H1 (cell line): ENCODE measurements around the gene CIAO3. TPM values are rescaled to one million over a fixed set of nuclear protein-coding genes. Genes with fewer than 3 reads are reported as not detected.

Experiments
- CTCF ChIA-PET: fragments of 300-600 bp; sonication (Branson Sonifier 250); formaldehyde crosslinking; loops from one replicate; lab custom pipeline; 2021; ENCODE audit not compliant: partially characterized antibody; lab: Charles Lee
- POLR2A ChIA-PET: fragments of 300-600 bp; sonication (Branson Sonifier 250); formaldehyde crosslinking; loops from one replicate; lab custom pipeline; 2021; ENCODE audit warnings: inconsistent platforms; ENCODE audit not compliant: partially characterized antibody; lab: Charles Lee
- DNase-seq, 2 experiments: peaks; one replicate each; pipeline versions ENCODE4 v3.0.0 to v3.0.0-alpha.2; 2010 to 2022; ENCODE audit warnings: low spot score in 2 of 2, low read depth in 1 of 2, mixed read lengths in 1 of 2
- FAIRE-seq: peaks from 2 replicates; lab custom pipeline; 2011; peaks lifted over from hg19 to GRCh38; lab: Jason Lieb, UNC
- H2AFZ ChIP-seq: 2 replicates; pipeline ENCODE4 v1.8.1; 2012; ENCODE audit warnings: low read length, inconsistent platforms
- H2AK5ac ChIP-seq: 2 replicates; pipeline ENCODE4 v1.6.1; 2013; ENCODE audit warnings: low read depth, low read length
- H2BK120ac ChIP-seq: replicated peaks from 2 replicates; pipeline ENCODE3; 2013; ENCODE audit warnings: low read depth, low read length, inconsistent platforms
- H2BK12ac ChIP-seq: 2 replicates; pipeline ENCODE4 v1.6.1; 2013; ENCODE audit warnings: low read depth, low read length
- H2BK15ac ChIP-seq: 2 replicates; pipeline ENCODE4 v1.6.1; 2013; ENCODE audit warnings: low read length
- H2BK20ac ChIP-seq: 2 replicates; pipeline ENCODE4 v1.6.1; 2013; ENCODE audit warnings: low read length
- H2BK5ac ChIP-seq: 2 replicates; pipeline ENCODE4 v1.6.1; 2013; ENCODE audit warnings: low read depth, low read length
- H3K14ac ChIP-seq: 2 replicates; pipeline ENCODE4 v1.6.1; 2013; ENCODE audit warnings: inconsistent platforms; ENCODE audit not compliant: insufficient read length
- H3K18ac ChIP-seq: 2 replicates; pipeline ENCODE4 v1.6.1; 2013; ENCODE audit warnings: low read length; ENCODE audit errors: extremely low read depth
- H3K23ac ChIP-seq: 2 replicates; pipeline ENCODE4 v1.6.1; 2013; ENCODE audit warnings: inconsistent platforms; ENCODE audit not compliant: insufficient read length
- H3K23me2 ChIP-seq: 2 replicates; pipeline ENCODE4 v1.6.1; 2013; ENCODE audit warnings: low read depth, low read length
- H3K27ac ChIP-seq: 2 replicates; pipeline ENCODE4 v1.6.1; 2011; ENCODE audit warnings: low read depth, low read length, inconsistent platforms
- H3K27me3 ChIP-seq, 4 experiments: replicated peaks in 1 of 4; 1 replicate in 1 of 4; 2 replicates in 3 of 4; pipeline versions ENCODE4 v1.6.1 to v1.8.1; 2011 to 2013; ENCODE audit warnings: low read length in 3 of 4, mild to moderate bottlenecking in 3 of 4, inconsistent platforms in 2 of 4, mixed read lengths in 2 of 4, moderate library complexity in 1 of 4; ENCODE audit not compliant: control insufficient read depth in 3 of 4, insufficient read depth in 3 of 4; ENCODE audit errors: extremely low read depth in 1 of 4
- H3K36me3 ChIP-seq, 4 experiments: 2 replicates each; pipeline versions ENCODE4 v1.6.1 to v1.8.1; 2011 to 2013; ENCODE audit warnings: mild to moderate bottlenecking in 4 of 4, low read length in 3 of 4, moderate library complexity in 2 of 4, control low read depth in 1 of 4, inconsistent platforms in 1 of 4; ENCODE audit not compliant: insufficient read depth in 4 of 4, control insufficient read depth in 2 of 4
- H3K4ac ChIP-seq: replicated peaks from 2 replicates; pipeline ENCODE3; 2013; ENCODE audit warnings: low read length, low read depth, mixed read lengths, inconsistent platforms; ENCODE audit not compliant: insufficient read length
- H3K4me1 ChIP-seq, 4 experiments: replicated peaks in 1 of 4; 1 replicate in 1 of 4; 2 replicates in 3 of 4; pipeline versions ENCODE4 v1.6.1 to v1.8.1; 2011 to 2013; ENCODE audit warnings: low read length in 3 of 4, inconsistent platforms in 2 of 4, mixed read lengths in 1 of 4; ENCODE audit not compliant: insufficient read depth in 4 of 4, control insufficient read depth in 3 of 4
- H3K4me2 ChIP-seq, 2 experiments: 2 replicates each; pipeline versions ENCODE4 v1.6.1 to v1.8.1; 2011 to 2013; ENCODE audit warnings: low read depth in 2 of 2, low read length in 2 of 2, control low read depth in 1 of 2, inconsistent platforms in 1 of 2, mild to moderate bottlenecking in 1 of 2; ENCODE audit not compliant: insufficient read depth in 1 of 2
- H3K4me3 ChIP-seq, 4 experiments: fragments of 200-600, 300-600 bp in 1 of 4; sonication (generic), shearing (Covaris generic), sonication (Bioruptor Twin) in 1 of 4; 2 replicates each; pipeline versions ENCODE4 v1.5.1 to v1.8.1; 2011 to 2016; ENCODE audit warnings: low read length in 4 of 4, low read depth in 3 of 4, control low read depth in 2 of 4, inconsistent platforms in 2 of 4, mild to moderate bottlenecking in 2 of 4, mixed read lengths in 1 of 4, moderate library complexity in 1 of 4; ENCODE audit not compliant: insufficient read depth in 2 of 4; ENCODE audit errors: extremely low read depth in 1 of 4
- H3K56ac ChIP-seq: replicated peaks from 2 replicates; pipeline ENCODE3; 2013; ENCODE audit warnings: low read depth, mild to moderate bottlenecking, mixed read lengths, low read length, inconsistent platforms; ENCODE audit not compliant: insufficient read length
- H3K79me1 ChIP-seq: 2 replicates; pipeline ENCODE4 v1.6.1; 2013; ENCODE audit warnings: low read depth, low read length, control low read depth
- H3K79me2 ChIP-seq, 2 experiments: 2 replicates each; pipeline versions ENCODE4 v1.6.1 to v1.8.1; 2012 to 2013; ENCODE audit warnings: low read length in 2 of 2, mild to moderate bottlenecking in 2 of 2, inconsistent platforms in 1 of 2; ENCODE audit not compliant: insufficient read depth in 2 of 2, control insufficient read depth in 1 of 2
- H3K9ac ChIP-seq, 4 experiments: replicated peaks in 1 of 4; 1 replicate in 1 of 4; 2 replicates in 3 of 4; pipeline versions ENCODE4 v1.6.1 to v1.8.1; 2011 to 2013; ENCODE audit warnings: low read depth in 3 of 4, low read length in 3 of 4, control low read depth in 2 of 4, mild to moderate bottlenecking in 2 of 4, moderate library complexity in 2 of 4, inconsistent platforms in 1 of 4; ENCODE audit errors: extremely low read depth in 1 of 4
- H3K9me3 ChIP-seq, 2 experiments: 2 replicates each; pipeline versions ENCODE4 v1.6.1 to v1.8.1; 2012 to 2013; ENCODE audit warnings: mild to moderate bottlenecking in 2 of 2, moderate library complexity in 2 of 2, control low read depth in 1 of 2, inconsistent platforms in 1 of 2, low read depth in 1 of 2, low read length in 1 of 2, mixed read lengths in 1 of 2; ENCODE audit not compliant: insufficient read depth in 2 of 2
- H4K20me1 ChIP-seq, 2 experiments: replicated peaks in 1 of 2; 2 replicates each; pipeline versions ENCODE3 to v1.8.1; 2011 to 2013; ENCODE audit warnings: inconsistent platforms in 2 of 2, low read length in 2 of 2, mild to moderate bottlenecking in 1 of 2; ENCODE audit not compliant: insufficient read depth in 2 of 2, control insufficient read depth in 1 of 2
- H4K5ac ChIP-seq: 2 replicates; pipeline ENCODE4 v1.6.1; 2013; ENCODE audit warnings: low read length, low read depth, mixed read lengths, inconsistent platforms; ENCODE audit not compliant: insufficient read length
- H4K8ac ChIP-seq: 2 replicates; pipeline ENCODE4 v1.8.0; 2013; ENCODE audit warnings: mild to moderate bottlenecking, moderate library complexity, low read length, inconsistent platforms; ENCODE audit not compliant: insufficient read depth; ENCODE audit errors: extremely low read depth
- H4K91ac ChIP-seq: replicated peaks from 2 replicates; pipeline ENCODE3; 2013; ENCODE audit warnings: low read length, mixed read lengths, inconsistent platforms; ENCODE audit not compliant: insufficient read length
- FOSL1 ChIP-seq: IDR thresholded peaks from 2 replicates; pipeline ENCODE4 v1.6.1; 2011; ENCODE audit warnings: mild to moderate bottlenecking, low read depth, low read length, moderate library complexity; ENCODE audit not compliant: insufficient read depth
- MAX ChIP-seq: IDR thresholded peaks from 2 replicates; pipeline ENCODE4 v1.6.1; 2012; ENCODE audit warnings: inconsistent platforms
- WGBS, 2 experiments: shearing (Covaris generic) in 1 of 2; methylation state at CpG; one replicate each; pipeline versions ENCODE4 v1.1.6 to v1.1.7; 2013 to 2015; ENCODE audit warnings: low lambda C conversion rate in 2 of 2, mixed read lengths in 2 of 2, inconsistent platforms in 1 of 2, low coverage in 1 of 2, missing lambda C conversion rate in 1 of 2; ENCODE audit not compliant: insufficient replicate concordance in 2 of 2, insufficient coverage in 1 of 2, insufficient read length in 1 of 2; ENCODE audit errors: extremely low coverage in 1 of 2, missing lambda C conversion rate in 1 of 2; 5-methylcytosine and 5-hydroxymethylcytosine counted together
- polyA plus RNA-seq, 7 experiments: library from polyadenylated mRNA; depleted of rRNA in 3 of 7; stranded (reverse) in 5 of 7; unstranded in 2 of 7; fragments of >200 nt in 5 of 7; fragments of 200-250 nt in 2 of 7; gene quantifications; 1 replicate in 5 of 7; 2 replicates in 1 of 7; 4 replicates in 1 of 7; pipeline versions ENCODE4 v1.2.1 to v1.2.3, GENCODE V29; 2011 to 2013; ENCODE audit warnings: missing spikeins in 2 of 7, mixed read lengths in 2 of 7
- total RNA-seq: library from RNA; stranded (reverse); fragmentation: NEBNext Ultra II Directional; extraction: Animal tissue kit (Norgen Biotek cat#: 25700); gene quantifications from 2 replicates; pipeline ENCODE4 v1.2.1, GENCODE V29; 2021

CIAO3 gene
- total and polyA plus RNA-seq, 2 of the 8 experiments (the other 6 are each of a cell fraction or from before 2014, with no cell fraction given), result 20.0 to 20.4 TPM

- TF ChIP-seq MAX (peak; percentile 28; the same call in 1 of the 2 replicates), FOSL1 (no peak)
- Histone ChIP-seq H3K56ac (no peak overlapping the region), H2BK12ac (no peak overlapping the region), H4K91ac (no peak overlapping the region), H4K5ac (no peak overlapping the region), H3K23ac (no peak overlapping the region), H4K8ac (no peak overlapping the region; the same call in 1 of the 2 replicates), H3K4me3 (peak overlapping the region in 3 of 4 experiments; percentile 43 to 78 (median 48); a peak in 5 of 8 replicates), H3K4ac (no peak overlapping the region), H2AFZ (no peak overlapping the region), H2AK5ac (peak overlapping the region; percentile 65; the same call in 1 of the 2 replicates), H3K9me3 (no peaks in the 10 kb centered on the region), H3K4me1 (peaks cover 0 to 23% (median 15%) of the 10 kb centered on the region in 4 experiments; a peak in 5 of 7 replicates), H3K79me2 (no peaks in the 10 kb centered on the region), H2BK15ac (no peak overlapping the region), H3K14ac (no peak overlapping the region), H2BK5ac (no peak overlapping the region), H4K20me1 (peaks cover 0 to 10% of the 10 kb centered on the region in 2 experiments), H2BK20ac (no peak overlapping the region), H3K27me3 (peaks cover 1 to 56% (median 36%) of the 10 kb centered on the region in 4 experiments), H3K23me2 (peaks cover 15% of the 10 kb centered on the region), H3K4me2 (peak overlapping the region; percentile 87 to 95), H3K79me1 (peaks cover 4% of the 10 kb centered on the region; the same call in 1 of the 2 replicates), H3K27ac (no peak overlapping the region), H3K18ac (no peak overlapping the region; the same call in 1 of the 2 replicates), H3K36me3 (no peaks in the 10 kb centered on the region), H3K9ac (no peak overlapping the region), H2BK120ac (no peak overlapping the region)
- ChIA-PET POLR2A (interaction anchor here (1.1 to 4.6 kb wide), 4 partner anchors 11 to 39 kb away, joined by 3 to 48 read pairs (median 6); partner anchors contain the start of genes ANTKMT, JMJD8, RHBDL1 and STUB1), CTCF (interaction anchor here (0.9 to 2.0 kb wide), 4 partner anchors 12 to 92 kb away, joined by 3 to 7 read pairs (median 5); no protein-coding TSS in a partner anchor)
- DNase-seq (peak in 1 of 2 experiments; percentile 56), FAIRE-seq (no peak)
- 72% methylated on average over 16 of the region's 22 CpGs; no CpG with 5 or more reads in 1 of the 2 experiments for WGBS, 2 experiments
Measured at GRCh38 chr16:693364-693763, 47.4 kb downstream of the CIAO3 start.
